NCI-H82 (cell line): ENCODE data around the gene SESN2.

Experiments used
- DNase-seq: peaks from one replicate; lab custom pipeline; 2025; lab: John Stamatoyannopoulos, UW

Gene SESN2

GRCh38 chr1:28249866-28250295 lies 9.4 kb upstream of the SESN2 start:
- no peak for DNase-seq

GRCh38 chr1:28256197-28256827 lies 3.0 kb upstream of the SESN2 start:
- DNase-seq = no peak

GRCh38 chr1:28257736-28258135 lies 1.6 kb upstream of the SESN2 start:
- DNase-seq = no peak

- DNase-seq = no peak
Observed at GRCh38 chr1:28258628-28259251, 578 bp upstream of the SESN2 start.

GRCh38 chr1:28259934-28260802 lies 850 bp downstream of the SESN2 start:
- DNase-seq = peak; percentile 86

- no peak for DNase-seq
Observed at GRCh38 chr1:28260803-28261174, 1.5 kb downstream of the SESN2 start.

GRCh38 chr1:28264897-28265296 lies 5.6 kb downstream of the SESN2 start:
- no peak for DNase-seq

GRCh38 chr1:28265577-28265976 lies 6.3 kb downstream of the SESN2 start:
- no peak for DNase-seq

- no peak for DNase-seq
Observed at GRCh38 chr1:28266920-28267322, 7.6 kb downstream of the SESN2 start.

GRCh38 chr1:28267633-28268032 lies 8.3 kb downstream of the SESN2 start:
- no peak for DNase-seq

- DNase-seq = no peak
Observed at GRCh38 chr1:28269529-28269928, 10.2 kb downstream of the SESN2 start.

GRCh38 chr1:28272215-28272852 lies 13.0 kb downstream of the SESN2 start:
- DNase-seq = no peak

GRCh38 chr1:28273216-28273860 lies 14.0 kb downstream of the SESN2 start:
- no peak for DNase-seq

- no peak for DNase-seq
Observed at GRCh38 chr1:28278763-28279162, 19.4 kb downstream of the SESN2 start.

- DNase-seq = no peak
Observed at GRCh38 chr1:28279721-28280120, 20.4 kb downstream of the SESN2 start.

GRCh38 chr1:28280501-28280900 lies 21.2 kb downstream of the SESN2 start:
- DNase-seq = peak; percentile 20

GRCh38 chr1:28280977-28281381 lies 21.7 kb downstream of the SESN2 start:
- DNase-seq = no peak

GRCh38 chr1:28281608-28282425 lies 22.5 kb downstream of the SESN2 start:
- DNase-seq = no peak

GRCh38 chr1:28282426-28283407 lies 23.4 kb downstream of the SESN2 start:
- no peak for DNase-seq

- DNase-seq = peak; percentile 92
Observed at GRCh38 chr1:28286111-28286510, 26.8 kb downstream of the SESN2 start.
